Testis (tissue), 3 donors: ENCODE data around the gene RNF44. TPM values are rescaled to one million over a fixed set of nuclear protein-coding genes. Genes with fewer than 3 reads are reported as not detected.

Experiments
- DNase-seq: peaks from one replicate; pipeline ENCODE4 v3.0.0-alpha.2; 2019
- H3K27ac ChIP-seq, 2 donors: fragments of 200-600 bp; sonication (generic); one replicate each; pipeline ENCODE4 v1.5.1; 2019
- H3K27me3 ChIP-seq: fragments of 200-600 bp; sonication (generic); one replicate; pipeline ENCODE4 v1.5.1; 2019
- H3K36me3 ChIP-seq: fragments of 200-600 bp; sonication (generic); one replicate; pipeline ENCODE4 v1.5.1; 2017; ENCODE audit warnings: low read depth; ENCODE audit errors: missing control alignments
- H3K4me1 ChIP-seq: fragments of 200-600 bp; sonication (generic); one replicate; pipeline ENCODE4 v1.5.1; 2019
- H3K4me3 ChIP-seq, 2 donors: fragments of 200-600 bp; sonication (generic); one replicate each; pipeline ENCODE4 v1.5.1; 2017 to 2019
- H3K9me3 ChIP-seq: fragments of 200-600 bp; sonication (generic); one replicate; pipeline ENCODE4 v1.5.1; 2017
- CTCF ChIP-seq, 3 experiments: fragments of 450-650 bp in 2 of 3; fragments of 200-600 bp in 1 of 3; sonication (generic) in 1 of 3; IDR thresholded peaks; one replicate each; pipeline ENCODE4 v1.5.1; 2016 to 2019; ENCODE audit warnings: antibody characterized with exemption in 3 of 3, mild to moderate bottlenecking in 2 of 3, moderate library complexity in 1 of 3
- POLR2A ChIP-seq: fragments of 450-650 bp; IDR thresholded peaks from one replicate; pipeline ENCODE4 v1.6.1; 2017; ENCODE audit warnings: antibody characterized with exemption, mild to moderate bottlenecking, moderate library complexity
- WGBS, 2 donors: methylation state at CpG; one replicate each; pipeline ENCODE4 v1.1.5; 2018; 5-methylcytosine and 5-hydroxymethylcytosine counted together
- intact Hi-C: fragments of 100-400 bp; cut with DNase I; formaldehyde crosslinking; loops from one replicate; pipeline ENCODE4 v1.15.1; 2023; ENCODE audit warnings: low total_unique reads
- polyA plus RNA-seq: library from polyadenylated mRNA; stranded (reverse); fragments of 350-450 nt; fragmentation: Illumina TruSeq; extraction: RNeasy Lipid Tissue Mini Kit (QIAGEN cat#74804); gene quantifications from one replicate; pipeline ENCODE4 v1.2.3, GENCODE V29; 2014; ENCODE audit warnings: low read depth, low replicate concordance; ENCODE audit not compliant: insufficient read depth
- total RNA-seq, 2 donors: library from RNA; depleted of rRNA; stranded (reverse); fragments of >200 nt; gene quantifications; one replicate each; pipeline ENCODE4 v1.2.3, GENCODE V29; 2016

The RNF44 gene
- total and polyA plus RNA-seq, 3 donors from 2014 or later, result 57.2 to 64.7 (median 60.1) TPM

GRCh38 chr5:176507911-176508310, 29.3 kb downstream of the RNF44 start:
- no peaks in the 10 kb centered on the region for H3K36me3 ChIP-seq
- H3K4me3 ChIP-seq, result no peak overlapping the region
- 68 to 78% methylated on average over 2 of the region's 2 CpGs for WGBS, 2 donors
- H3K9me3 ChIP-seq, result no peaks in the 10 kb centered on the region
- peaks cover 14% of the 10 kb centered on the region for H3K4me1 ChIP-seq
- H3K27ac ChIP-seq, result no peak overlapping the region
- no peak for DNase-seq
- intact Hi-C loops, result no loop called here
- no peaks in the 10 kb centered on the region for H3K27me3 ChIP-seq
- TF ChIP-seq POLR2A (no peak), CTCF (IDR thresholded peaks at IDR 0.05) (no peak)

GRCh38 chr5:176503496-176503895, 33.7 kb downstream of the RNF44 start:
- H3K4me1 ChIP-seq, result peaks cover 4% of the 10 kb centered on the region
- H3K27ac ChIP-seq, result no peak overlapping the region
- intact Hi-C loops, result no loop called here
- no peaks in the 10 kb centered on the region for H3K27me3 ChIP-seq
- TF ChIP-seq POLR2A, result no peak
- TF ChIP-seq CTCF (IDR thresholded peaks at IDR 0.05), result no peak
- WGBS, 2 donors, result 95% methylated on average over 5 of the region's 5 CpGs
- H3K4me3 ChIP-seq, result no peak overlapping the region
- no peak for DNase-seq
- H3K9me3 ChIP-seq, result no peaks in the 10 kb centered on the region
- H3K36me3 ChIP-seq, result no peaks in the 10 kb centered on the region

GRCh38 chr5:176501333-176501732, 35.9 kb downstream of the RNF44 start:
- H3K4me3 ChIP-seq, result no peak overlapping the region
- H3K4me1 ChIP-seq, result no peaks in the 10 kb centered on the region
- no peak for DNase-seq
- no peak overlapping the region for H3K27ac ChIP-seq
- intact Hi-C loops, result no loop called here
- TF ChIP-seq CTCF (IDR thresholded peaks at IDR 0.05), result no peak
- no peak for TF ChIP-seq POLR2A
- H3K36me3 ChIP-seq, result no peaks in the 10 kb centered on the region
- no peaks in the 10 kb centered on the region for H3K27me3 ChIP-seq
- no peaks in the 10 kb centered on the region for H3K9me3 ChIP-seq
- WGBS, 2 donors, result 95 to 100% methylated on average over 1 of the region's 1 CpG

- Histone ChIP-seq H3K4me1 (no peaks in the 10 kb centered on the region), H3K27ac (no peak overlapping the region), H3K36me3 (no peaks in the 10 kb centered on the region), H3K4me3 (no peak overlapping the region), H3K27me3 (no peaks in the 10 kb centered on the region), H3K9me3 (no peaks in the 10 kb centered on the region)
- intact Hi-C loops, result no loop called here
- DNase-seq, result no peak
- TF ChIP-seq CTCF (IDR thresholded peaks at IDR 0.05) (no peak), POLR2A (no peak)
- WGBS, 2 donors, result 94 to 97% methylated on average over 3 of the region's 3 CpGs
Observed at GRCh38 chr5:176500511-176500910, 36.7 kb downstream of the RNF44 start.

GRCh38 chr5:176499273-176499672, 37.9 kb downstream of the RNF44 start:
- intact Hi-C loops, result no loop called here
- TF ChIP-seq CTCF (IDR thresholded peaks at IDR 0.05) (no peak), POLR2A (no peak)
- Histone ChIP-seq H3K27ac (no peak overlapping the region), H3K4me1 (no peaks in the 10 kb centered on the region), H3K27me3 (no peaks in the 10 kb centered on the region), H3K36me3 (no peaks in the 10 kb centered on the region), H3K9me3 (no peaks in the 10 kb centered on the region), H3K4me3 (no peak overlapping the region)
- 89 to 94% methylated on average over 5 of the region's 5 CpGs for WGBS, 2 donors
- DNase-seq, result no peak
